GM18520 (cell line): ENCODE measurements around the gene NDUFA12.

Experiments used
- ATAC-seq: cut with Tn5 transposase; IDR thresholded peaks from one replicate; pipeline ENCODE4 v1.9.1; 2021; ENCODE audit not compliant: unreplicated experiment

Gene NDUFA12

DNA sequence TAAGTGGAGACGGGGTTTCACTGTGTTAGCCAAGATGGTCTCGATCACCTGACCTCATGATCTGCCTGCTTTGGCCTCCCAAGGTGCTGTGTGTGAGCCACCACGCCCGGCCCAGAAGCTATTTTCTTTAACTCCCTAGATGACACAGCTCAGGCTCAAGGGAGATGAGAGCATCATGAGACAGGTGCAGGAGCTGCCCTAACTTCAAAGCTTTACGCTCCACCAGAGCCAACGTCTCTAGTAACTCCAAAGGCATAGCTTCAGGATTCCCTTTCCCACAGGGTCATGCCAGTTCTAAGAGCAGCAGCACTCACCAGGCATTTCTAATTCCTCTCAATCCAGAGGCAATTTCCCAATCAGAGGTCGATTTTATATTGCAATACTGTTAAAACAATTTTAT is 21.0 kb downstream of the NDUFA12 start:
- ATAC-seq = no peak

DNA sequence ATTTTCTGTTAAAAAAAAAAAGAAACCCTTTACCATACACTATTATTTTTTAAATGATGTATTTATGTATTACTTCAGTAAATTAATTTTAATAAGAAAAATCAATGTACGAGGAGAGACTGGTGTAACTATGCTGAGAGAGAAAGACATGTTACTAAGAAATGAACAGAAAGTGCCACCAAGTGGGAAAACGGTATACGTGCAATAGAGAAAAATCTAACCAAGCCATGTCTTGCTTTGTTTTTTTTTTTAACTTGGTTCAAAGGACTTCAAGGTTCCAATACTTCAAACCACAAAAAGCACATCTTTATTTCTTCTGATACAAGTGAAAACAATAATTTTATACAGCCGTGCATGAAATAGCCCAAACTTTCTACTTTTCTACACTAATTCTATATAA is 22.9 kb downstream of the NDUFA12 start:
- no peak for ATAC-seq

DNA sequence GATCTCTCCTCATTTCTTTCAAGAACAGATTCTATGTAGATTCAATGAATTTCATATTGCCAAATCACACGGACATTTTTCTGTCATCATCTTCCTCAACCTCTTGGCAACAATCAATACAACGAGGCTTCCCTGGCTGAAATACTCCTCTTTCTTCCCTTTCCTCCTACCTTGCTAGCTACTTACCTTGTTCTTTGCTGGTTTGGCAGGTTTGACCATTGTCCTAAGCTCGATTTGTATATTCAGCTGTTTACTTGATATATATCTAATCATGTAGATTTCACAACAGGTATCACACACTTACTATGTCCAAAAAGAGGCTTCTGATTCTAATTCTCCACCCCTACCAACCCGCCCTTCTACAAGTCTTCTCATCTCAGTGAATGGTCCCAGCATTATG is 23.6 kb downstream of the NDUFA12 start:
- ATAC-seq = no peak

- no peak for ATAC-seq
Measured at GRCh38 chr12:94977766-94978468, 25.6 kb downstream of the NDUFA12 start.

DNA sequence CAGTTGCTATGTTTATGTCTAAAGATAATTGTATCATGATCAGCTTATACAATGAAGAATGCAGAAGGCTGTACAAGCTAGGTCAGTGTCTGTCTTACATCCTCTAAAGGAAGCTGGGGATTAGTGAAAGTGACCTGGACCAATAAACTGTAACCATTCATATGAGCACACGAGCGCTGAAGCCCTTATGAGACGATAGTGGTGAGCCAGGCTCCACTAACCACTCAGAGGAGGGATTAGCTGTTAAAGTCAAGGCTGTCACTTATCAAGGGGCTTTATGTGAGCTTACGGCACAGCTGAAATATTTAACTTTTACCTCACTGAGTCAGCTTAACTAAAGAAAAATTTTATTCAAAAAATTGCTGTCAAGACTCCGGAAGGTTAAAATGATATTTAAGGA is 30.3 kb downstream of the NDUFA12 start:
- ATAC-seq = no peak

DNA sequence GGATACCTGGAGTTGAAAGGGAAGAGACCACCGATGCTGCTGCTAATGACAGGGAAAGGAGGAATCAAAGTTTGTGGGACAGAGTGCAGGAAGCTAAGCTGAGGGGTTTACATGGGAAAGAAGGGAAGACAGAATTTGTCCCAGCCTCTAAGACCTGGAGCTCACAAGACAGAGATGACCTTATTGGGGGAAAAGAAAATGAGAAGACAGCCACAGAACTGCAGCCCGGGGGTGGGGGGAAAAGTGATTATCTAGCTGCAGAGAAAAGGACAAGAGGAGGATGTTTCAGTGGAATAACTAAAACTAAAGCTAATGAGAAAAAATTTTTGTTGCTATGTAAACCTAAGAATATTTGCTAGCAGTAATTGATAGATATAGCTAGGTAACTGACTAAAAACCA is 30.7 kb downstream of the NDUFA12 start:
- no peak for ATAC-seq

GRCh38 chr12:94971923-94972322 is 31.6 kb downstream of the NDUFA12 start:
- no peak for ATAC-seq

DNA sequence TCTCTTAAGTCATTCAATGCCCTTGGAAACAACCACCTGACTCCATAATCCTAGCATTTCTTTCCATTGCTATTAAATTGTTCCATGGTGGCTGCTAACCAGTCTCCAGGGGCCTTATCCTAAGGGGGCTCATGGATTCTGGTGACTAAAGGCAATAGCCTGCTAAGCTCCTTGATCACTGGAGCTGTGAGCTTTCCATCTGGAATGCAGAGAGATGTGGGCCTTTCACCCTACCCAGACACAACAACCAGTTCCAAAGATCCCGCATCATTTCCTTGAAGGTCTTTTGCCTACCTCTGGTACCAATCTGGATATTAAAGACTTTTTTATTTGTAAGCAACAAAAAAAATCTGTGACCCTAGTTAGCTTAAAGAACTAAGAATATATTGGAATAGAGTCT is 32.9 kb downstream of the NDUFA12 start:
- no peak for ATAC-seq

DNA sequence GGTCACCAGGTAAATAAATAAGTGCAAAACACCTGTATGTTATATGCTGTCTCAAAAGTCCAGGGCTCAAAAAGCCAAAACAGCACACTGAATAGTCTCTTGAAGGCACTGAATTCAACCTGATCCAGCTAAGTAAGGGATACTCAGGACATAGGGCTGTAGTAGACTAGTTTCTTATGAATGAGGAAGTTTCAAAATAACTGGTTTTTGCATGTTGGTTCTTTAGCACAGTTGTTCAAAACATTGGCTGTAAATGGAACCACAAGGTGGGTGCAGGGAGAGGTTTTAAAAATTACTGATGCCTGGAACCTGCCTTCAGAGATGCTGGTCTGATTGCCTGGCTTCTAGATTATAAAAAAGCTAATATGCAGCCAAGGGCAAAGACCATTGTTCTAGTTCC is 34.1 kb downstream of the NDUFA12 start:
- no peak for ATAC-seq

DNA sequence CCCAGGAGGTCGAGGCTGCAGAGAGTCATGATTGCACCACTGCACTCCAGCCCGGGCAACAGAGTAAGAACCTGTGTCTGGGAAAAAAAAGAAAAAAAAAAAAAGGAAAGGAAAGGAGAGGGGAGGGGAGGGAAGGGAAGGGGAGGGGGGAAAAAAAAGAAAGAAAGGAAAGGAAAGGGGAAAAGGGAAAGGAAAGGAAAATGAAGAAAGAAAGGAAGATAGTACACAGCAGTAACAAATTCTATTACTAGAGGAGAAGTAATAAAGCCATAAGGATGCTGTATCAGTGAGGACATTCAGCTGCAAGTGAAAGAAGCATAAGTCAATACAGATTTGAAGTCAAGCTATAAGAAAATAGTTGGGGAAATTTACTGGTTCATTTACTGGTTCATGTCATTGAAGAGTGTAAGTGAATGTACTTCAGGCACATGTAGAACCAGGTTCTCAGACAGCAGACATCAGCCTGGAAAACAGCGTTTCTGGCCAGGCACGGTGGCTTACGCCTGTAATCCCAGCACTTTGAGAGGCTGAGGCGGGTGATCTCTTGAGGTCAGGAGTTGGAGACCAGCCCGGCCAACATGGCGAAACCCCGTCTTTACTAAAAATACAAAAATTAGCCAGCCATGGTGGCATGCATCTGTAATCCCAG is 37.4 kb downstream of the NDUFA12 start:
- ATAC-seq = no peak

DNA sequence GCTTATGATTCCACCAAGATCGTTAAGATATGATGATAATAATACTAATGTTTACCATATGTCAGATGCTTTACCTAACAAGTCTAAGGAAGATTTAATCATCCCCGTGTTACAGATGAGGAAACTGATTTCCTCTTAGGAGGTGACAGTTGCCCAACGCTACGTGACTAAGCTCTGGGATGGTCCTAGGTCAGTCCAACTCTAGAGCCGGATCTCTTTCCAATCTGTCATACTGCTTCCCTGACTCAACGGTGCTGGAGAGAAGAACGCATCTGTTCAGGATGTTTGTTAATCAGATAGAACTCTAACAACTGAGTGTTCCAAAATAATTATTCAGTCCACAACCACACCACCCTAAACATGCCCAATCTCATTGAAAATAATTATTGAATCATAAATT is 39.8 kb downstream of the NDUFA12 start:
- ATAC-seq = no peak

DNA sequence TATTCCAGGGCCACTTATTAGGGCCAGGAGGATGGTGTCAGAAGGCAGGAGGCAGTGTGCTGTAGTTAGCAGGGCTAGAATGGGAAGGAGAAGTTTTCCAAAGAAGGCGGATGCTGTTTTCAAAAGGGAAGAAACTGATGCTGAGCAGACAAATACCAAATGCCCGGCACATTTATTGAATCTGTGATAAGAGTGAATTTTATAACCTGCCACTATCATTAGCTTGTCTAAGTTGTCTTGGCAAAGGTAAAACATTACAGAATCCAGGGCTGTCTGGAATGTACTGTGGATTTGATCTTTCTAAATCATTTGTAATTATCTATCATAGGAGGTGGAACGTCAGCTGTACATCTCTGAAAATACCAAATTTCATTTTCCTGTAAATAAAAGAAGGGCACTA is 40.8 kb downstream of the NDUFA12 start:
- ATAC-seq = no peak

- no peak for ATAC-seq
Measured at GRCh38 chr12:94961911-94962310, 41.6 kb downstream of the NDUFA12 start.

GRCh38 chr12:94961256-94961824 is 42.2 kb downstream of the NDUFA12 start:
- no peak for ATAC-seq

DNA sequence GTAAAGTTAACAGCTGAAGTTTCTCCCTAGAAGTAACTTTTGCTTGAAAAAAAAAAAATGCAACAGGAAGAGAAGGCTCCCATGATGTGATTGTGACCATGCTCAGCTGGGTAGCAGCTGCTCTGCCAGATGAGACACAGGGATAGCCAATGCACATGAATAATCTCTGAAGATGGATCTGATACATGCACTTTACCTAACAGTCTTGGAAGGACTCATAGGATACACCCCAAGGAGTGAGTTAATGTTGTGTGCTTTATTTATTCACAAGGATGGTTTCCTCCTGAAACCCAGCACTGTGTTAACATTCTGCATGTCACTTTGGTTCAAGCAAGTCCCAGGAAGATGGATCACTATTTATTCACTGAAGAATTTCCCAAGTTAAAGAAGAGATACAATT is 46.5 kb downstream of the NDUFA12 start:
- no peak for ATAC-seq

DNA sequence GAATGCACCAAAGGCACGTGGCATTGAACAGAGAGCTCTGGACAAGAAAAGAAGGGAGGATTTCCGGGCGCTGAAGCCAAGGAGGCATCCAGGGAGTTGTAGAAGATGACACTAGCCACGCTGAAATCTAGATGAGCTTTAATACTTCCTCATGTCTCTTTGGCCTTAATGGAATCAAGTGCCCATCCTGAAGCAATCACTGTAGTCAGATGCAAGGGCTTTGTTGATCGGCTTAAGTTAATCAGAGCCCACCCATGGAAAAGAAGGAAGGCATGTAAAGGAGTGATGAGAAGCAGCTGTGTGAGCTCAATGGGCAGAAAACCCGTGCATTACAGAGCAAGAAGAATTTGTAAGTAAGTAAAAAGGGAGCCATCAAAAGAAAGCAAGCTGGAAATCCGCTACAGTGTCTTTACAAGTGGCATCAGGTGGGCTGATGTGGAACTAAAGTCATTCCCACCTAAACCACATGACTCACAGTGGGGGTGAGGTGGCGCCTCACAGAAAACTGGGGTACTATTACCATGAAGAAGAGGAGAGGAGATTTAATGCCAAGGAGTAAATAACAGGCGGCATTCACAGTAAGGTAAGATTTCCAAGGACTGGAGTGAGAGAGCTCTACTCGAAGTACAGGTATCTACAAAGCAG is 48.4 kb downstream of the NDUFA12 start:
- ATAC-seq = no peak

- ATAC-seq = no peak
Measured at GRCh38 chr12:94954029-94954685, 49.3 kb downstream of the NDUFA12 start.

GRCh38 chr12:94952325-94952724 is 51.2 kb downstream of the NDUFA12 start:
- ATAC-seq = no peak

GRCh38 chr12:94951071-94951934 is 52.2 kb downstream of the NDUFA12 start:
- ATAC-seq = no peak

DNA sequence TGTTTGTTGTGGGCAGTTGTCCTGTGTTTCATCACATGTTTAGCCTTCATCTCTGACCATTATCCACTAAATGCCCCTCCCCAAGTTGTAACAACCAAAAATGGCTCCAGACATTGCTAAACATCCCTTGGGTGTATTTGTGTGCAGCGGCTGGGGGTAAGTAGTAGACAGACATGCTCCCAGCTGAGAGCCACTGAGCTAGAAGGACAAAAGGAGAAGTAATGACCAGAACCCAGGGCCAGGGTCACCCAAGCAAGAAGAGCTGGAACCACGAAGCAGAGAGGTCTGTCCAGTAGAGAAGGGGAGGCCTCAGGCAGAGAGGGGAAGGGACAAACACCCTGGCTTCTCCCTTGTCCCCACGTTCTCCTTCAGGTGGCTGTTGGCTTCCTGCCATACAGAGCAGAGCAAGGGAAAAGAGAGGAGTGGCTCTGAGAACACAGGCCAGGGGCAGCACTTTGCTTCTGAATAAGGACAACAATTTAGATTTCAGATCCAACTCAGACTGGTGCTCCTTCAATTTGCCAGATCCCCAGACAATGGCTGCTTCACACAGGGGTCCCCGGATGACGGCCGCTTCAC is 55.2 kb downstream of the NDUFA12 start:
- no peak for ATAC-seq
